WTC11 (cell line): ENCODE results near the gene TLE4. TPM values are rescaled to one million over a fixed set of nuclear protein-coding genes. Genes with fewer than 3 reads are reported as not detected.

Experiments used
- ATAC-seq: fragments of 200-7000 bp; cut with Tn5 transposase; 2 replicates; pipeline ENCODE4 v1.10.0; 2021; ENCODE audit warnings: mild to moderate bottlenecking, moderate library complexity
- CTCF ChIA-PET: fragments of 300-600 bp; sonication (Branson Sonifier 250); formaldehyde crosslinking; loops from one replicate; lab custom pipeline; 2021; ENCODE audit warnings: antibody characterized with exemption; lab: Charles Lee
- POLR2A ChIA-PET: fragments of 350-600 bp; sonication (Branson Sonifier 250); formaldehyde crosslinking; loops from one replicate; lab custom pipeline; 2021; ENCODE audit warnings: antibody characterized with exemption; lab: Charles Lee
- DNase-seq: peaks from one replicate; pipeline ENCODE4 v3.0.0; 2021; ENCODE audit warnings: low spot score
- H3K27ac Mint-ChIP-seq: 2 replicates; pipeline ENCODE4 v1.8.0; 2021; ENCODE audit warnings: mixed read lengths
- H3K27me3 Mint-ChIP-seq: 2 replicates; pipeline ENCODE4 v1.8.0; 2021; ENCODE audit warnings: low read depth, mild to moderate bottlenecking, moderate library complexity, mixed read lengths
- H3K36me3 Mint-ChIP-seq: 2 replicates; pipeline ENCODE4 v1.8.0; 2021; ENCODE audit warnings: mixed read lengths
- H3K4me1 Mint-ChIP-seq: 2 replicates; pipeline ENCODE4 v1.8.0; 2022; ENCODE audit warnings: mixed read lengths
- H3K4me3 Mint-ChIP-seq: 2 replicates; pipeline ENCODE4 v1.8.0; 2021; ENCODE audit warnings: mild to moderate bottlenecking, moderate library complexity, mixed read lengths
- H3K9me3 Mint-ChIP-seq: 2 replicates; pipeline ENCODE4 v1.8.0; 2021; ENCODE audit warnings: mixed read lengths
- ELF4 ChIP-seq: sonication (generic); formaldehyde crosslinking; IDR thresholded peaks from 2 replicates; pipeline ENCODE4 v1.8.1; 2022; ENCODE audit warnings: low read depth, mild to moderate bottlenecking, moderate library complexity, missing genetic modification reagents
- EMX1 ChIP-seq: fragments of 250-450 bp; sonication (Bioruptor Pico); IDR thresholded peaks from 2 replicates; pipeline ENCODE4 v1.8.0; 2021; ENCODE audit warnings: mild to moderate bottlenecking
- ETV6 ChIP-seq: sonication (generic); formaldehyde crosslinking; IDR thresholded peaks from 2 replicates; pipeline ENCODE4 v1.8.1; 2022; ENCODE audit warnings: mild to moderate bottlenecking, missing genetic modification reagents
- FOXJ3 ChIP-seq: sonication (generic); formaldehyde crosslinking; IDR thresholded peaks from 2 replicates; pipeline ENCODE4 v1.9.0; 2021; ENCODE audit warnings: missing genetic modification reagents, mild to moderate bottlenecking, borderline replicate concordance
- FOXP1 ChIP-seq: sonication (generic); formaldehyde crosslinking; IDR thresholded peaks from 2 replicates; pipeline ENCODE4 v1.8.0; 2022; ENCODE audit warnings: missing genetic modification reagents, mild to moderate bottlenecking, moderate library complexity, borderline replicate concordance
- GABPB1 ChIP-seq: sonication (generic); formaldehyde crosslinking; IDR thresholded peaks from 2 replicates; pipeline ENCODE4 v1.8.1; 2023; ENCODE audit warnings: mild to moderate bottlenecking, missing genetic modification reagents
- JUN ChIP-seq: sonication (generic); formaldehyde crosslinking; IDR thresholded peaks from 2 replicates; pipeline ENCODE4 v1.8.0; 2023; ENCODE audit warnings: mild to moderate bottlenecking, missing genetic modification reagents
- KAT7 ChIP-seq: sonication (generic); formaldehyde crosslinking; IDR thresholded peaks from 2 replicates; pipeline ENCODE4 v1.8.1; 2023; ENCODE audit warnings: missing genetic modification reagents, mild to moderate bottlenecking, borderline replicate concordance
- PRRX2 ChIP-seq: fragments of 250-450 bp; sonication (Bioruptor Pico); IDR thresholded peaks from 2 replicates; pipeline ENCODE4 v1.8.0; 2021; ENCODE audit warnings: mild to moderate bottlenecking
- RORB ChIP-seq: fragments of 250-450 bp; sonication (Bioruptor Pico); IDR thresholded peaks from 2 replicates; pipeline ENCODE4 v1.9.0; 2021; ENCODE audit warnings: mild to moderate bottlenecking
- SP1 ChIP-seq: sonication (generic); formaldehyde crosslinking; conservative IDR thresholded peaks from 2 replicates; pipeline ENCODE4 v1.8.1; 2022; ENCODE audit warnings: missing genetic modification reagents
- TCF7 ChIP-seq: sonication (generic); formaldehyde crosslinking; IDR thresholded peaks from 2 replicates; pipeline ENCODE4 v1.8.0; 2022; ENCODE audit warnings: mild to moderate bottlenecking, low read depth, missing genetic modification reagents, moderate library complexity
- TEAD4 ChIP-seq: sonication (generic); formaldehyde crosslinking; IDR thresholded peaks from 2 replicates; pipeline ENCODE4 v1.8.0; 2022; ENCODE audit warnings: mild to moderate bottlenecking, missing genetic modification reagents
- TP53 ChIP-seq: sonication (generic); formaldehyde crosslinking; IDR thresholded peaks from 2 replicates; pipeline ENCODE4 v1.8.1; 2023; ENCODE audit warnings: mild to moderate bottlenecking, missing genetic modification reagents
- ZNF219 ChIP-seq: sonication (generic); formaldehyde crosslinking; IDR thresholded peaks from 2 replicates; pipeline ENCODE4 v1.8.0; 2023; ENCODE audit warnings: missing genetic modification reagents, mild to moderate bottlenecking, borderline replicate concordance
- ZNF281 ChIP-seq: sonication (generic); formaldehyde crosslinking; IDR thresholded peaks from 2 replicates; pipeline ENCODE4 v1.8.0; 2023; ENCODE audit warnings: mild to moderate bottlenecking, missing genetic modification reagents
- ZNF423 ChIP-seq: fragments of 250-450 bp; sonication (Bioruptor Pico); IDR thresholded peaks from 2 replicates; pipeline ENCODE4 v2.1.2; 2022; ENCODE audit warnings: mild to moderate bottlenecking, moderate library complexity
- ZNF425 ChIP-seq: fragments of 250-450 bp; sonication (Bioruptor Pico); conservative IDR thresholded peaks from 2 replicates; pipeline ENCODE4 v1.9.0; 2021; ENCODE audit warnings: mild to moderate bottlenecking
- ZNF671 ChIP-seq: fragments of 250-450 bp; sonication (Bioruptor Pico); IDR thresholded peaks from 2 replicates; pipeline ENCODE4 v1.8.0; 2021; ENCODE audit warnings: mild to moderate bottlenecking
- ZSCAN18 ChIP-seq: fragments of 250-450 bp; sonication (Bioruptor Pico); IDR thresholded peaks from 2 replicates; pipeline ENCODE4 v2.1.2; 2022; ENCODE audit warnings: mild to moderate bottlenecking, moderate library complexity
- total RNA-seq: library from RNA; stranded (reverse); gene quantifications from 3 replicates; pipeline ENCODE4 v1.2.3, GENCODE V29; 2021
- TF ChIP-seq, protein P1 (sequence below): sonication (generic); formaldehyde crosslinking; IDR thresholded peaks from 2 replicates; pipeline ENCODE4 v1.8.1; 2022; ENCODE audit warnings: mild to moderate bottlenecking, moderate library complexity, missing genetic modification reagents
- TF ChIP-seq, protein P2 (sequence below): sonication (generic); formaldehyde crosslinking; IDR thresholded peaks from 2 replicates; pipeline ENCODE4 v1.8.1; 2023; ENCODE audit warnings: mild to moderate bottlenecking, missing genetic modification reagents, moderate library complexity
- TF ChIP-seq, protein P3 (sequence below): sonication (generic); formaldehyde crosslinking; IDR thresholded peaks from 2 replicates; pipeline ENCODE4 v1.8.1; 2022; ENCODE audit warnings: low read depth, missing genetic modification reagents, borderline replicate concordance
- TF ChIP-seq, protein P4 (sequence below): sonication (generic); formaldehyde crosslinking; IDR thresholded peaks from 2 replicates; pipeline ENCODE4 v1.8.0; 2022; ENCODE audit warnings: mild to moderate bottlenecking, missing genetic modification reagents

Gene TLE4
- total RNA-seq, 1 experiment from 2014 or later: 48.1 TPM

GRCh38 chr9:79711874-79712273, 140.1 kb downstream of the TLE4 start:
- Mint-ChIP-seq H3K27ac (no peak overlapping the region), H3K4me1 (peaks cover 23% of the 10 kb centered on the region), H3K4me3 (no peak overlapping the region), H3K36me3 (peaks cover 45% of the 10 kb centered on the region), H3K9me3 (no peaks in the 10 kb centered on the region), H3K27me3 (no peaks in the 10 kb centered on the region)
- DNase-seq (no peak), ATAC-seq (no peak)
- POLR2A ChIA-PET: no interaction called here
- CTCF ChIA-PET: no interaction called here
- TF ChIP-seq EMX1 (CRISPR knock-in tag) (no peak), ZSCAN18 (no peak), GABPB1 (CRISPR knock-in tag) (no peak), ZNF671 (CRISPR knock-in tag) (no peak), TEAD4 (CRISPR knock-in tag) (no peak), ZNF423 (CRISPR knock-in tag) (no peak), JUN (CRISPR knock-in tag) (no peak), TP53 (no peak), ETV6 (CRISPR knock-in tag) (no peak), FOXP1 (CRISPR knock-in tag) (no peak), ELF4 (no peak), KAT7 (CRISPR knock-in tag) (no peak), RORB (CRISPR knock-in tag) (no peak), ZNF425 (no peak)
- TF ChIP-seq, protein P1, sequence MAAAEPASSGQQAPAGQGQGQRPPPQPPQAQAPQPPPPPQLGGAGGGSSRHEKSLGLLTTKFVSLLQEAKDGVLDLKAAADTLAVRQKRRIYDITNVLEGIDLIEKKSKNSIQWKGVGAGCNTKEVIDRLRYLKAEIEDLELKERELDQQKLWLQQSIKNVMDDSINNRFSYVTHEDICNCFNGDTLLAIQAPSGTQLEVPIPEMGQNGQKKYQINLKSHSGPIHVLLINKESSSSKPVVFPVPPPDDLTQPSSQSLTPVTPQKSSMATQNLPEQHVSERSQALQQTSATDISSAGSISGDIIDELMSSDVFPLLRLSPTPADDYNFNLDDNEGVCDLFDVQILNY (CRISPR knock-in tag): no peak
- TF ChIP-seq, protein P2, sequence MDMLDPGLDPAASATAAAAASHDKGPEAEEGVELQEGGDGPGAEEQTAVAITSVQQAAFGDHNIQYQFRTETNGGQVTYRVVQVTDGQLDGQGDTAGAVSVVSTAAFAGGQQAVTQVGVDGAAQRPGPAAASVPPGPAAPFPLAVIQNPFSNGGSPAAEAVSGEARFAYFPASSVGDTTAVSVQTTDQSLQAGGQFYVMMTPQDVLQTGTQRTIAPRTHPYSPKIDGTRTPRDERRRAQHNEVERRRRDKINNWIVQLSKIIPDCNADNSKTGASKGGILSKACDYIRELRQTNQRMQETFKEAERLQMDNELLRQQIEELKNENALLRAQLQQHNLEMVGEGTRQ (CRISPR knock-in tag): no peak
- TF ChIP-seq, protein P3, sequence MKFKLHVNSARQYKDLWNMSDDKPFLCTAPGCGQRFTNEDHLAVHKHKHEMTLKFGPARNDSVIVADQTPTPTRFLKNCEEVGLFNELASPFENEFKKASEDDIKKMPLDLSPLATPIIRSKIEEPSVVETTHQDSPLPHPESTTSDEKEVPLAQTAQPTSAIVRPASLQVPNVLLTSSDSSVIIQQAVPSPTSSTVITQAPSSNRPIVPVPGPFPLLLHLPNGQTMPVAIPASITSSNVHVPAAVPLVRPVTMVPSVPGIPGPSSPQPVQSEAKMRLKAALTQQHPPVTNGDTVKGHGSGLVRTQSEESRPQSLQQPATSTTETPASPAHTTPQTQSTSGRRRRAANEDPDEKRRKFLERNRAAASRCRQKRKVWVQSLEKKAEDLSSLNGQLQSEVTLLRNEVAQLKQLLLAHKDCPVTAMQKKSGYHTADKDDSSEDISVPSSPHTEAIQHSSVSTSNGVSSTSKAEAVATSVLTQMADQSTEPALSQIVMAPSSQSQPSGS (CRISPR knock-in tag): no peak

- H3K4me3 Mint-ChIP-seq: no peak overlapping the region
- H3K27ac Mint-ChIP-seq: no peak overlapping the region
- peaks cover 62% of the 10 kb centered on the region for H3K36me3 Mint-ChIP-seq
- no peaks in the 10 kb centered on the region for H3K4me1 Mint-ChIP-seq
- CTCF ChIA-PET: no interaction called here
- ATAC-seq (no peak), DNase-seq (no peak)
- H3K9me3 Mint-ChIP-seq: no peaks in the 10 kb centered on the region
- H3K27me3 Mint-ChIP-seq: no peaks in the 10 kb centered on the region
- TF ChIP-seq ZNF671 (CRISPR knock-in tag) (no peak), TCF7 (no peak), SP1 (CRISPR knock-in tag) (no peak), FOXJ3 (CRISPR knock-in tag) (no peak), ZNF281 (no peak), PRRX2 (CRISPR knock-in tag) (no peak), ZNF219 (no peak)
- TF ChIP-seq, protein P4, sequence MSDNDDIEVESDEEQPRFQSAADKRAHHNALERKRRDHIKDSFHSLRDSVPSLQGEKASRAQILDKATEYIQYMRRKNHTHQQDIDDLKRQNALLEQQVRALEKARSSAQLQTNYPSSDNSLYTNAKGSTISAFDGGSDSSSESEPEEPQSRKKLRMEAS: no peak
- POLR2A ChIA-PET: no interaction called here
Measured at GRCh38 chr9:79719021-79719420, 147.3 kb downstream of the TLE4 start.
